HepG2 (cell line): Measurements from ENCODE around the gene TMEM8B. TPM values are rescaled to one million over a fixed set of nuclear protein-coding genes. Genes with fewer than 3 reads are reported as not detected.
A peak's percentile ranks its signal among the peaks of the same experiment; 100 is the strongest.

Experiments used
- ATAC-seq: fragments of 200-7000 bp; cut with Tn5 transposase; 3 replicates; pipeline ENCODE4 v1.9.1; 2020; ENCODE audit warnings: mild to moderate bottlenecking, moderate library complexity
- BruUV-seq: library from RNA; stranded (reverse); fragments of 400-500 nt; replicated peaks from 2 replicates; lab custom pipeline; 2021; lab: Mats Ljungman, UMichigan
- CTCF ChIA-PET: fragments of 300-600 bp; formaldehyde crosslinking; extraction: SDS; loops from one replicate; lab custom pipeline; 2021; ENCODE audit warnings: low total read pairs, inconsistent platforms, low intra/inter-chr PET ratio; lab: Yijun Ruan, JAX
- POLR2A ChIA-PET: fragments of 350-600 bp; sonication (Branson Sonifier 250); formaldehyde crosslinking; loops from one replicate; lab custom pipeline; 2020; ENCODE audit warnings: antibody characterized with exemption, inconsistent platforms; lab: Yijun Ruan, JAX
- DNase-seq: peaks from one replicate; pipeline ENCODE4 v3.0.0-alpha.2; 2015; ENCODE audit warnings: low spot score
- FAIRE-seq: peaks from 3 replicates; lab custom pipeline; 2011; peaks lifted over from hg19 to GRCh38; lab: Jason Lieb, UNC
- H2AFZ ChIP-seq: one replicate; pipeline ENCODE4 v1.6.1; 2011; ENCODE audit warnings: low read length, inconsistent platforms
- H3K27ac ChIP-seq: fragments of 300-600 bp; 3 replicates; pipeline ENCODE4 v1.8.0; 2011; ENCODE audit warnings: mixed run types, mild to moderate bottlenecking, mixed read lengths, low read length, inconsistent platforms; ENCODE audit not compliant: insufficient read depth; ENCODE audit errors: extremely low read length
- H3K27me3 ChIP-seq, 2 experiments: fragments of 200-600 bp in 1 of 2; 2 replicates in 1 of 2; 3 replicates in 1 of 2; pipeline versions ENCODE4 v1.6.0 to v1.8.0; 2011; ENCODE audit warnings: low read length in 2 of 2, mild to moderate bottlenecking in 2 of 2, moderate library complexity in 2 of 2, inconsistent platforms in 1 of 2; ENCODE audit not compliant: insufficient read depth in 2 of 2, control insufficient read depth in 1 of 2
- H3K36me3 ChIP-seq, 2 experiments: fragments of 200-600 bp in 1 of 2; replicated peaks in 1 of 2; 2 replicates in 1 of 2; 3 replicates in 1 of 2; pipeline versions ENCODE4 v1.5.1 to v1.8.0; 2011; ENCODE audit warnings: low read length in 2 of 2, inconsistent platforms in 1 of 2; ENCODE audit not compliant: insufficient read depth in 2 of 2, control insufficient read depth in 1 of 2
- H3K4me1 ChIP-seq: 2 replicates; pipeline ENCODE4 v1.5.1; 2012; ENCODE audit warnings: low read length, inconsistent platforms; ENCODE audit not compliant: insufficient read depth
- H3K4me2 ChIP-seq: 2 replicates; pipeline ENCODE4 v1.6.0; 2011; ENCODE audit warnings: low read depth, low read length, inconsistent platforms
- H3K4me3 ChIP-seq, 3 experiments: fragments of 200-600 bp in 1 of 3; sonication (generic), shearing (Covaris generic) in 1 of 3; replicated peaks in 1 of 3; 2 replicates each; pipeline ENCODE4 v1.5.1; 2011 to 2016; ENCODE audit warnings: low read length in 3 of 3, inconsistent platforms in 2 of 3, low read depth in 2 of 3, mild to moderate bottlenecking in 2 of 3, control low read depth in 1 of 3, mixed read lengths in 1 of 3; ENCODE audit not compliant: insufficient read depth in 1 of 3
- H3K79me2 ChIP-seq: one replicate; pipeline ENCODE4 v1.6.1; 2011; ENCODE audit warnings: low read length, inconsistent platforms; ENCODE audit not compliant: insufficient read depth
- H3K9ac ChIP-seq: 2 replicates; pipeline ENCODE4 v1.6.0; 2011; ENCODE audit warnings: mild to moderate bottlenecking, low read depth, low read length, inconsistent platforms; ENCODE audit not compliant: insufficient read depth
- H3K9me3 ChIP-seq: 2 replicates; pipeline ENCODE4 v1.5.1; 2012; ENCODE audit warnings: mild to moderate bottlenecking, low read length
- H4K20me1 ChIP-seq: 2 replicates; pipeline ENCODE4 v1.6.0; 2011; ENCODE audit warnings: inconsistent platforms, mild to moderate bottlenecking, low read length, moderate library complexity; ENCODE audit not compliant: insufficient read depth
- ADNP ChIP-seq: sonication (generic); formaldehyde crosslinking; IDR thresholded peaks from 2 replicates; pipeline ENCODE4 v1.4.0; 2020; ENCODE audit warnings: missing genetic modification reagents
- ARNTL ChIP-seq: sonication (generic); formaldehyde crosslinking; IDR thresholded peaks from 2 replicates; pipeline ENCODE4 v1.4.0; 2020; ENCODE audit warnings: mild to moderate bottlenecking, missing genetic modification reagents
- CEBPG ChIP-seq: IDR thresholded peaks from 2 replicates; pipeline ENCODE4 v1.6.1; 2016
- FOXA3 ChIP-seq: IDR thresholded peaks from 2 replicates; pipeline ENCODE4 v1.6.1; 2016; ENCODE audit warnings: missing genetic modification reagents, missing compliant biosample characterization
- GTF2F1 ChIP-seq: fragments of 150-350 bp; IDR thresholded peaks from 2 replicates; pipeline ENCODE4 v1.6.1; 2014; ENCODE audit warnings: low read length
- HNF4A ChIP-seq: sonication (generic); formaldehyde crosslinking; IDR thresholded peaks from 2 replicates; pipeline ENCODE4 v1.4.0; 2020; ENCODE audit warnings: missing genetic modification reagents
- IKZF5 ChIP-seq: IDR thresholded peaks from 2 replicates; pipeline ENCODE4 v1.6.1; 2018; ENCODE audit warnings: missing genetic modification reagents, mild to moderate bottlenecking, missing compliant biosample characterization
- NR2C2 ChIP-seq: sonication (generic); formaldehyde crosslinking; IDR thresholded peaks from 2 replicates; pipeline ENCODE4 v1.4.0; 2020; ENCODE audit warnings: missing genetic modification reagents, mild to moderate bottlenecking, moderate library complexity, borderline replicate concordance
- ONECUT2 ChIP-seq: sonication (generic); formaldehyde crosslinking; IDR thresholded peaks from 2 replicates; pipeline ENCODE4 v1.4.0; 2020; ENCODE audit warnings: missing genetic modification reagents
- PHB2 ChIP-seq: fragments of 450-650 bp; IDR thresholded peaks from 2 replicates; pipeline ENCODE4 v1.6.1; 2018; ENCODE audit not compliant: partially characterized antibody
- POLR2AphosphoS2 ChIP-seq: IDR thresholded peaks from 2 replicates; pipeline ENCODE4 v1.6.1; 2011; ENCODE audit warnings: low read depth, low read length, improper control_type of control experiment
- TFE3 ChIP-seq: IDR thresholded peaks from 2 replicates; pipeline ENCODE4 v1.6.1; 2016
- THRA ChIP-seq: sonication (generic); formaldehyde crosslinking; IDR thresholded peaks from 2 replicates; pipeline ENCODE4 v1.4.0; 2020; ENCODE audit warnings: missing genetic modification reagents, borderline replicate concordance
- YEATS4 ChIP-seq: sonication (generic); formaldehyde crosslinking; IDR thresholded peaks from 2 replicates; pipeline ENCODE4 v1.4.0; 2020; ENCODE audit warnings: missing genetic modification reagents, borderline replicate concordance
- ZFP1 ChIP-seq: IDR thresholded peaks from 2 replicates; pipeline ENCODE4 v1.6.1; 2016
- ZFP37 ChIP-seq: sonication (generic); formaldehyde crosslinking; IDR thresholded peaks from 2 replicates; pipeline ENCODE4 v1.4.0; 2020; ENCODE audit warnings: missing genetic modification reagents, borderline replicate concordance
- ZFY ChIP-seq: sonication (generic); formaldehyde crosslinking; IDR thresholded peaks from 2 replicates; pipeline ENCODE4 v1.4.0; 2020; ENCODE audit warnings: missing genetic modification reagents
- ZNF232 ChIP-seq: sonication (generic); formaldehyde crosslinking; IDR thresholded peaks from 2 replicates; pipeline ENCODE4 v1.4.0; 2020; ENCODE audit warnings: missing genetic modification reagents, borderline replicate concordance
- ZNF44 ChIP-seq: sonication (generic); formaldehyde crosslinking; IDR thresholded peaks from 2 replicates; pipeline ENCODE4 v1.5.1; 2020; ENCODE audit warnings: mild to moderate bottlenecking, missing genetic modification reagents
- ZNF572 ChIP-seq: sonication (generic); formaldehyde crosslinking; IDR thresholded peaks from 2 replicates; pipeline ENCODE4 v1.5.1; 2020; ENCODE audit warnings: mild to moderate bottlenecking, missing genetic modification reagents
- WGBS: methylation state at CpG from one replicate; pipeline ENCODE4 v1.1.6; 2017; ENCODE audit warnings: low lambda C conversion rate; 5-methylcytosine and 5-hydroxymethylcytosine counted together
- in situ Hi-C: cut with HindIII; loops from 2 replicates; pipeline ENCODE4 v1.10.0; 2017; ENCODE audit warnings: low pct_unique_long_range_greater_than_20kb; ENCODE audit not compliant: extremely low pct_ligation_motif_present
- intact Hi-C: fragments of 100-400 bp; cut with micrococcal nuclease; formaldehyde crosslinking; loops from one replicate; pipeline ENCODE4 v1.10.0; 2022; ENCODE audit not compliant: unreplicated experiment
- polyA plus RNA-seq, 8 experiments: library from polyadenylated mRNA; depleted of rRNA in 3 of 8; stranded (reverse) in 7 of 8; unstranded in 1 of 8; fragments of >200 nt; fragmentation: Illumina TruSeq in 4 of 8; extraction: Trizol in 4 of 8; gene quantifications; 2 replicates each; pipeline versions ENCODE4 v1.2.1 to v1.2.3, GENCODE V29; 2011 to 2016; ENCODE audit warnings: low read depth in 4 of 8, missing spikeins in 1 of 8, mixed read lengths in 1 of 8; ENCODE audit not compliant: insufficient read depth in 1 of 8
- total RNA-seq, 5 experiments: library from RNA; depleted of rRNA; stranded (reverse); fragments of >200 nt; fragmentation: Illumina TruSeq; extraction: Trizol; gene quantifications; 2 replicates each; pipeline ENCODE4 v1.2.3, GENCODE V29; 2016; ENCODE audit warnings: low read depth in 1 of 5
- TF ChIP-seq, protein P1 (sequence below), 2 experiments: fragments of 450-650 bp in 1 of 2; sonication (generic) in 1 of 2; formaldehyde crosslinking; IDR thresholded peaks; 2 replicates each; pipeline versions ENCODE4 v1.5.0 to v1.8.0; 2020 to 2022; ENCODE audit warnings: mild to moderate bottlenecking in 1 of 2, missing genetic modification reagents in 1 of 2

Gene TMEM8B
- total and polyA plus RNA-seq, 2 of the 13 experiments (the other 11 are each of a cell fraction or from before 2014, with no cell fraction given): 2.1 to 2.7 TPM

GRCh38 chr9:35835216-35835632 is 6.2 kb downstream of the TMEM8B start (continued):
- TF ChIP-seq ZNF572 (CRISPR knock-in tag): 0 out of 2 replicates have a peak, but pooled peaks have one; percentile 29
- no peak for TF ChIP-seq TFE3 (CRISPR knock-in tag)
- no peak for TF ChIP-seq POLR2AphosphoS2
- no peak for TF ChIP-seq ZNF232

DNA sequence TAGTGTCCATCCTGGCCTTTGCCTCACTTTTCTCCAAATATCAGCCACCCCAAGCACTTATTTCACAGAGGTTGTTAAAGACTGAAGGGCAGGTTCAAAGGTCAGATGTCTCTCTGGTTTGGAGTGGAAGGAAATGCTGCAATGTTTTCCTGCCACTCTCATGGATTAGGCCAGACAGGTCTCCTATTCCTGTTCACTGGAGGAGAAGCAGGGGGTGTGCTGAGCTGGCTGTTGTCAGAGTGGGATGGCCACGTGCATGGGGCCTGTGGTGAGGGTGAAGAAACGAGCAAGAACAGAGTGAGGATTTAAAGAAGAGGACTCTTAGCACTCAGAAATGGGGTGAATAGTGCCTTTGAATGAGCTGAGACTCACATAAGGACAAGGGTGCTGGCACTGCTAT is 6.7 kb downstream of the TMEM8B start:
- CTCF ChIA-PET: no interaction called here
- Histone ChIP-seq H2AFZ (no peak overlapping the region), H3K79me2 (no peaks in the 10 kb centered on the region), H3K9me3 (no peaks in the 10 kb centered on the region), H3K27ac (no peak overlapping the region), H3K4me1 (peaks cover 49% of the 10 kb centered on the region), H3K27me3 (no peaks in the 10 kb centered on the region; a peak in 1 of 5 replicates), H3K4me3 (no peak overlapping the region), H3K4me2 (peak overlapping the region; percentile 39; the same call in 1 of the 2 replicates), H3K36me3 (no peaks in the 10 kb centered on the region), H4K20me1 (no peaks in the 10 kb centered on the region), H3K9ac (no peak overlapping the region)
- no TSS peak for BruUV-seq
- DNase-seq: peak; percentile 48
- FAIRE-seq: peak; percentile 85
- POLR2A ChIA-PET: interaction anchor here (0.8 to 2.3 kb wide), 4 partner anchors 21 to 87 kb away, joined by 3 to 9 read pairs (median 4); partner anchors contain the start of genes GBA2, HINT2 and RGP1
- intact Hi-C loops (no loop called here), in situ Hi-C loops (no loop called here)
- 2% methylated on average over 2 of the region's 2 CpGs for WGBS
- ATAC-seq: peak; percentile 58
- TF ChIP-seq ONECUT2 (CRISPR knock-in tag): no peak
- 0 out of 2 replicates have a peak, but pooled peaks have one; percentile 55 for TF ChIP-seq ARNTL (CRISPR knock-in tag)
- 0 out of 2 replicates have a peak, but pooled peaks have one; percentile 8 for TF ChIP-seq YEATS4 (CRISPR knock-in tag)
- no peak for TF ChIP-seq ZNF44 (CRISPR knock-in tag)
- TF ChIP-seq ADNP (CRISPR knock-in tag): no peak
- TF ChIP-seq, protein P1, sequence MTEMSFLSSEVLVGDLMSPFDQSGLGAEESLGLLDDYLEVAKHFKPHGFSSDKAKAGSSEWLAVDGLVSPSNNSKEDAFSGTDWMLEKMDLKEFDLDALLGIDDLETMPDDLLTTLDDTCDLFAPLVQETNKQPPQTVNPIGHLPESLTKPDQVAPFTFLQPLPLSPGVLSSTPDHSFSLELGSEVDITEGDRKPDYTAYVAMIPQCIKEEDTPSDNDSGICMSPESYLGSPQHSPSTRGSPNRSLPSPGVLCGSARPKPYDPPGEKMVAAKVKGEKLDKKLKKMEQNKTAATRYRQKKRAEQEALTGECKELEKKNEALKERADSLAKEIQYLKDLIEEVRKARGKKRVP (CRISPR knock-in tag; IDR thresholded peaks at IDR 0.05): peak in 1 of 2 experiments; percentile 41; a peak in 1 of 4 replicates
- TF ChIP-seq NR2C2 (CRISPR knock-in tag): peak; percentile 85
- no peak for TF ChIP-seq PHB2
- peak; percentile 39; the same call in 1 of the 2 replicates for TF ChIP-seq CEBPG (CRISPR knock-in tag)
- no peak for TF ChIP-seq ZFP1 (CRISPR knock-in tag)
- TF ChIP-seq ZFY (CRISPR knock-in tag): 0 out of 2 replicates have a peak, but pooled peaks have one; percentile 45
- no peak for TF ChIP-seq ZFP37
- TF ChIP-seq HNF4A (CRISPR knock-in tag): peak; percentile 82
- peak; percentile 27; the same call in 1 of the 2 replicates for TF ChIP-seq FOXA3 (CRISPR knock-in tag)
- no peak for TF ChIP-seq IKZF5 (CRISPR knock-in tag)
- no peak for TF ChIP-seq GTF2F1
- no peak for TF ChIP-seq THRA (CRISPR knock-in tag)
